Endothelial cell of umbilical vein (primary cell): Measurements from ENCODE around the gene METTL16.

ENCODE experiments used
- CTCF ChIP-seq, 2 donors: IDR thresholded peaks; 1 replicate in 1 of 2; 2 replicates in 1 of 2; pipeline ENCODE4 v1.5.1; 2011; ENCODE audit warnings: low read length in 2 of 2, mild to moderate bottlenecking in 2 of 2, moderate library complexity in 2 of 2, control low read depth in 1 of 2, inconsistent platforms in 1 of 2, low read depth in 1 of 2; ENCODE audit not compliant: insufficient read depth in 1 of 2; ENCODE audit errors: extremely low read depth in 1 of 2
- EZH2 ChIP-seq: IDR thresholded peaks from 2 replicates; pipeline ENCODE4 v1.6.1; 2012; ENCODE audit warnings: borderline replicate concordance, low read depth, mild to moderate bottlenecking, moderate library complexity, low read length, inconsistent platforms; ENCODE audit not compliant: severe bottlenecking
- FOS ChIP-seq: IDR thresholded peaks from 2 replicates; pipeline ENCODE4 v1.6.1; 2011; ENCODE audit warnings: mild to moderate bottlenecking, low read length, moderate library complexity, borderline replicate concordance; ENCODE audit not compliant: insufficient read depth
- GATA2 ChIP-seq: IDR thresholded peaks from 2 replicates; pipeline ENCODE4 v1.7.0; 2011; ENCODE audit warnings: low read depth, mild to moderate bottlenecking, moderate library complexity, mixed read lengths, low read length; ENCODE audit not compliant: insufficient read length, insufficient read depth
- POLR2A ChIP-seq: IDR thresholded peaks from 2 replicates; pipeline ENCODE4 v1.6.1; 2012; ENCODE audit warnings: low read depth, mild to moderate bottlenecking, control low read depth, low read length
- POLR2AphosphoS5 ChIP-seq: IDR thresholded peaks from 2 replicates; pipeline ENCODE4 v1.6.1; 2012; ENCODE audit warnings: low read depth, mild to moderate bottlenecking, control low read depth, low read length, moderate library complexity; ENCODE audit not compliant: insufficient read depth
- TF ChIP-seq, protein P1 (sequence below): IDR thresholded peaks from 2 replicates; pipeline ENCODE4 v1.6.1; 2011; ENCODE audit not compliant: insufficient read depth, insufficient read length

- no peak for TF ChIP-seq CTCF (IDR thresholded peaks at IDR 0.05; ENCODE audit: extremely low read depth in 1 of 2, insufficient read depth in 1 of 2, low read depth in 1 of 2, low read length in 2 of 2)
- TF ChIP-seq POLR2A = no peak
- TF ChIP-seq FOS = no peak
- TF ChIP-seq EZH2 = no peak
- no peak for TF ChIP-seq POLR2AphosphoS5
- no peak for TF ChIP-seq GATA2
- TF ChIP-seq, protein P1, sequence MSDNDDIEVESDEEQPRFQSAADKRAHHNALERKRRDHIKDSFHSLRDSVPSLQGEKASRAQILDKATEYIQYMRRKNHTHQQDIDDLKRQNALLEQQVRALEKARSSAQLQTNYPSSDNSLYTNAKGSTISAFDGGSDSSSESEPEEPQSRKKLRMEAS = no peak
Observed at GRCh38 chr17:2402544-2402943, 109.1 kb downstream of the METTL16 start.
